HG02884 (cell line): ENCODE measurements around the gene ZSCAN18.

Experiments
- ATAC-seq: cut with Tn5 transposase; IDR thresholded peaks from one replicate; pipeline ENCODE4 v1.9.1; 2021; ENCODE audit warnings: mild to moderate bottlenecking, moderate library complexity; ENCODE audit not compliant: unreplicated experiment

The ZSCAN18 gene

GRCh38 chr19:58086825-58087710 lies 11.0 kb downstream of the ZSCAN18 start:
- no peak for ATAC-seq

- ATAC-seq = no peak
These were observed 12.6 kb downstream of the ZSCAN18 start for GRCh38 chr19:58085348-58085875.

- no peak for ATAC-seq
These were observed 13.3 kb downstream of the ZSCAN18 start for GRCh38 chr19:58084596-58085347.

- ATAC-seq = no peak
These were observed 15.0 kb downstream of the ZSCAN18 start for GRCh38 chr19:58083021-58083420.

- ATAC-seq = no peak
These were observed 18.2 kb downstream of the ZSCAN18 start for GRCh38 chr19:58079792-58080191.

GRCh38 chr19:58067240-58067912 lies 30.7 kb downstream of the ZSCAN18 start:
- no peak for ATAC-seq

GRCh38 chr19:58063712-58064111 lies 34.3 kb downstream of the ZSCAN18 start:
- ATAC-seq = no peak

GRCh38 chr19:58060231-58060630 lies 37.8 kb downstream of the ZSCAN18 start:
- no peak for ATAC-seq

- ATAC-seq = no peak
These were observed 38.4 kb downstream of the ZSCAN18 start for GRCh38 chr19:58059671-58060078.

GRCh38 chr19:58059003-58059670 lies 38.9 kb downstream of the ZSCAN18 start, which contains the start of gene ZNF135:
Gene ZNF135, plus strand, starts transcription at chr19:58059282. Its CDS starts 721 bp downstream, at chr19:58060003.
- ATAC-seq = no peak

- ATAC-seq = no peak
These were observed 39.6 kb downstream of the ZSCAN18 start for GRCh38 chr19:58058467-58058866.

- no peak for ATAC-seq
These were observed 41.2 kb downstream of the ZSCAN18 start for GRCh38 chr19:58056861-58057260.

- ATAC-seq = no peak
These were observed 41.8 kb downstream of the ZSCAN18 start for GRCh38 chr19:58056261-58056660.

GRCh38 chr19:58054901-58055874 lies 42.8 kb downstream of the ZSCAN18 start:
- no peak for ATAC-seq

GRCh38 chr19:58053480-58054156 lies 44.4 kb downstream of the ZSCAN18 start:
- no peak for ATAC-seq

- ATAC-seq = no peak
These were observed 45.8 kb downstream of the ZSCAN18 start for GRCh38 chr19:58052256-58052655.

GRCh38 chr19:58047672-58048071 lies 50.4 kb downstream of the ZSCAN18 start:
- ATAC-seq = no peak

- ATAC-seq = no peak
These were observed 51.2 kb downstream of the ZSCAN18 start for GRCh38 chr19:58046856-58047255.
